Loucy (cell line): Measurements from ENCODE around the gene STAB2.

Experiments used
- H2AFZ ChIP-seq: fragments of 200-600 bp; sonication (generic); 2 replicates; pipeline ENCODE4 v1.6.0; 2016; ENCODE audit warnings: antibody characterized with exemption, mild to moderate bottlenecking, low read length, moderate library complexity
- H3F3A ChIP-seq: fragments of 200-600 bp; 2 replicates; pipeline ENCODE4 v1.6.0; 2016; ENCODE audit warnings: antibody characterized with exemption, low read depth, mild to moderate bottlenecking
- H3K27me3 ChIP-seq: fragments of 200-600 bp; sonication (generic); 2 replicates; pipeline ENCODE4 v1.6.1; 2014; ENCODE audit warnings: low read length, mild to moderate bottlenecking; ENCODE audit not compliant: insufficient read depth, poor library complexity, severe bottlenecking
- H3K36me3 ChIP-seq: fragments of 200-600 bp; sonication (generic); 2 replicates; pipeline ENCODE4 v1.6.1; 2016; ENCODE audit warnings: low read length; ENCODE audit not compliant: insufficient read depth
- H3K4me1 ChIP-seq: fragments of 200-600 bp; sonication (generic); 2 replicates; pipeline ENCODE4 v1.5.1; 2014; ENCODE audit warnings: low read length, mild to moderate bottlenecking; ENCODE audit not compliant: insufficient read depth, poor library complexity, severe bottlenecking
- H3K4me2 ChIP-seq: fragments of 200-600 bp; sonication (generic); 2 replicates; pipeline ENCODE4 v1.6.0; 2014; ENCODE audit warnings: antibody characterized with exemption, low read length, low read depth, mild to moderate bottlenecking; ENCODE audit not compliant: poor library complexity, severe bottlenecking
- H3K4me3 ChIP-seq: fragments of 200-600 bp; sonication (generic); 2 replicates; pipeline ENCODE4 v1.5.1; 2014; ENCODE audit warnings: low read length, mild to moderate bottlenecking, mixed read lengths; ENCODE audit not compliant: poor library complexity, severe bottlenecking
- H3K79me2 ChIP-seq: fragments of 200-600 bp; sonication (generic); 2 replicates; pipeline ENCODE4 v1.6.1; 2014; ENCODE audit warnings: low read length; ENCODE audit not compliant: insufficient read depth
- H3K9ac ChIP-seq: fragments of 200-600 bp; sonication (generic); 2 replicates; pipeline ENCODE4 v1.6.0; 2014; ENCODE audit warnings: mild to moderate bottlenecking, low read depth, low read length, moderate library complexity; ENCODE audit not compliant: poor library complexity, severe bottlenecking
- H3K9me2 ChIP-seq: fragments of 200-600 bp; sonication (generic); replicated peaks from 2 replicates; pipeline ENCODE4 v1.6.1; 2016; ENCODE audit warnings: low read depth, low read length, mixed read lengths
- H3K9me3 ChIP-seq: fragments of 200-600 bp; sonication (generic); 2 replicates; pipeline ENCODE4 v1.6.1; 2014; ENCODE audit warnings: mild to moderate bottlenecking, antibody characterized with exemption, low read length, low read depth; ENCODE audit not compliant: insufficient read depth
- H4K20me1 ChIP-seq: fragments of 200-600 bp; sonication (generic); 2 replicates; pipeline ENCODE4 v1.6.0; 2014; ENCODE audit warnings: antibody characterized with exemption, low read length, mild to moderate bottlenecking; ENCODE audit not compliant: insufficient read depth, poor library complexity, severe bottlenecking
- CTCF ChIP-seq: fragments of 200-600 bp; sonication (generic); conservative IDR thresholded peaks from 2 replicates; pipeline ENCODE4 v1.5.1; 2014; ENCODE audit warnings: mild to moderate bottlenecking, antibody characterized with exemption, low read length
- EZH2phosphoT487 ChIP-seq: fragments of 200-600 bp; IDR thresholded peaks from 2 replicates; pipeline ENCODE4 v1.6.1; 2018; ENCODE audit warnings: antibody characterized with exemption, mild to moderate bottlenecking, moderate library complexity, borderline replicate concordance

Gene STAB2

GRCh38 chr12:103561174-103561573, 25.9 kb upstream of the STAB2 start:
- Histone ChIP-seq H3K9me3 (peaks cover 11% of the 10 kb centered on the region; the same call in 1 of the 2 replicates), H3K4me1 (no peaks in the 10 kb centered on the region), H3K9ac (no peak overlapping the region)

DNA sequence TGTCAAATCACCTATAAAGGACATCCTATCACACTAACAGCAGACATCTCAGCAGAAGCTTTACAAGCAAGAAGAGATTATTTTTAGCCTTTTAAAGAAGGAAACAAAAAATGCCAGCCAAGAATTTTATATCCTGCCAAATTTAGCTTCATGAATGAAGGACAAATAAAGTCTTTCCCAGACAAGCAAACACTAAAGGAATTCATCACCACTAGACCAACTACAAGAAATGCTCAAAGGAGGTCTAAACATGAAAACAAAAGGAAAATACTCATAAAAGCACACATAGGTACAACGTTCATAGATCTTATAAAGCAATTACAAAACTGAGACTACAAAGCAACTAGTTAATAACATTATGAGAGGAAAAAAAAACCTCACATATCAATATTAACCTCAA, 20.7 kb upstream of the STAB2 start:
- Histone ChIP-seq H4K20me1 (no peaks in the 10 kb centered on the region), H3K9me2 (no peaks in the 10 kb centered on the region), H3K79me2 (no peaks in the 10 kb centered on the region), H3K4me2 (no peak overlapping the region), H3K27me3 (no peaks in the 10 kb centered on the region), H3K9me3 (peaks cover 16% of the 10 kb centered on the region; the same call in 1 of the 2 replicates), H3F3A (no peaks in the 10 kb centered on the region), H2AFZ (no peak overlapping the region), H3K4me1 (no peaks in the 10 kb centered on the region), H3K36me3 (no peaks in the 10 kb centered on the region), H3K9ac (no peak overlapping the region), H3K4me3 (no peak overlapping the region)
- TF ChIP-seq CTCF, result no peak

More at GRCh38 chr12:103561174-103561573, 25.9 kb upstream of the STAB2 start:
- TF ChIP-seq EZH2phosphoT487 (no peak), CTCF (no peak)
- H3K27me3 ChIP-seq, result no peaks in the 10 kb centered on the region
- no peaks in the 10 kb centered on the region for H3K36me3 ChIP-seq
- H4K20me1 ChIP-seq, result no peaks in the 10 kb centered on the region
- H3K4me2 ChIP-seq, result no peak overlapping the region
- H3K79me2 ChIP-seq, result no peaks in the 10 kb centered on the region
- H3K9me2 ChIP-seq, result no peaks in the 10 kb centered on the region; the same call in 1 of the 2 replicates
- H3K4me3 ChIP-seq, result no peak overlapping the region
- no peaks in the 10 kb centered on the region for H3F3A ChIP-seq
- H2AFZ ChIP-seq, result no peak overlapping the region

DNA sequence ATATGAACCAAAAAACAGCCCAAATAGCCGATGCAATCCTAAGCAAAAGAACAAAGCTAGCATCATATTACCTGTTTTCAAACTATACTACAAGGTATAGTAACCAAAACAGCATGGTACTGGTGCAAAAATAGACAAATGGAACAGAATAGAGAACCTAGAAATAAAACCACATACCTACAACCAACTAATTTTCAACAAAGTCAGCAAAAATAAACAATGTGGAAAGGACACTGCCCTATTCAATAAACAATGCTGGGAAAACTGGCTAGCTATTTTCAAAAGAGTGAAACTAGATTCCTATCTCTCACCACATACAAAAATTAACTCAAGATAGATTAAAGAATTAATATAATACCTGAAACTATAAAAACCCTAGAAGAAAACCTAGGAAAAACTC, 17.8 kb upstream of the STAB2 start:
- H3K9ac ChIP-seq, result no peak overlapping the region
- H3K4me3 ChIP-seq, result no peak overlapping the region
- H3K4me2 ChIP-seq, result no peak overlapping the region
- H4K20me1 ChIP-seq, result no peaks in the 10 kb centered on the region
- H2AFZ ChIP-seq, result no peak overlapping the region
- H3F3A ChIP-seq, result no peaks in the 10 kb centered on the region
- H3K4me1 ChIP-seq, result no peaks in the 10 kb centered on the region
- H3K36me3 ChIP-seq, result no peaks in the 10 kb centered on the region
- TF ChIP-seq CTCF (no peak), EZH2phosphoT487 (no peak)
- no peaks in the 10 kb centered on the region for H3K79me2 ChIP-seq
- H3K27me3 ChIP-seq, result no peaks in the 10 kb centered on the region
- peaks cover 16% of the 10 kb centered on the region; the same call in 1 of the 2 replicates for H3K9me3 ChIP-seq
- H3K9me2 ChIP-seq, result no peaks in the 10 kb centered on the region
